Vagina (tissue), 2 donors: ENCODE results near the gene STX4.

Experiments
- CTCF ChIP-seq, 3 experiments: fragments of 450-650 bp in 2 of 3; fragments of 200-600 bp in 1 of 3; sonication (generic) in 1 of 3; IDR thresholded peaks; one replicate each; pipeline ENCODE4 v1.5.1; 2017 to 2019; ENCODE audit warnings: antibody characterized with exemption in 3 of 3, mild to moderate bottlenecking in 2 of 3, moderate library complexity in 2 of 3
- POLR2A ChIP-seq, 2 donors: fragments of 450-650 bp; IDR thresholded peaks; one replicate each; pipeline ENCODE4 v1.6.1; 2017; ENCODE audit warnings: antibody characterized with exemption in 2 of 2, mild to moderate bottlenecking in 2 of 2, moderate library complexity in 2 of 2

GRCh38 chr16:30992931-30993816, 40.2 kb upstream of the STX4 start:
- TF ChIP-seq CTCF (IDR thresholded peaks at IDR 0.05) (no peak), POLR2A (IDR thresholded peaks at IDR 0.05) (no peak)
